GM12892 (cell line): ENCODE results near the gene PCSK6.

Experiments used
- POLR2A ChIP-seq: IDR thresholded peaks from 2 replicates; pipeline ENCODE4 v1.6.1; 2011; ENCODE audit warnings: low read depth, low read length, control low read depth
- POLR2AphosphoS5 ChIP-seq: IDR thresholded peaks from 2 replicates; pipeline ENCODE4 v1.6.1; 2011; ENCODE audit warnings: low read depth, low read length, control low read depth

- no peak for TF ChIP-seq POLR2A
- TF ChIP-seq POLR2AphosphoS5, result no peak
Measured at GRCh38 chr15:101504866-101505609, 15.5 kb upstream of the PCSK6 start.
